ENCODE measurements around the gene OCRL.

GRCh38 chrX:129494887-129495286 lies 45.2 kb upstream of the OCRL start:
- TF ChIP-seq CTCF (IDR thresholded peaks at IDR 0.05) (no peak), POLR2A (IDR thresholded peaks at IDR 0.05) (no peak)

All from lower leg skin (tissue), 3 donors.